Fibroblast of mammary gland (primary cell): ENCODE measurements around the gene KDM2B.

Experiments
- DNase-seq: peaks from one replicate; pipeline ENCODE4 v3.0.0-alpha.2; 2010; ENCODE audit warnings: low read depth
- H3K4me3 ChIP-seq: 2 replicates; pipeline ENCODE4 v1.5.1; 2011; ENCODE audit warnings: low read depth, mild to moderate bottlenecking, low read length, moderate library complexity; ENCODE audit not compliant: control insufficient read depth
- TF ChIP-seq, protein P1 (sequence below): conservative IDR thresholded peaks from 2 replicates; pipeline ENCODE4 v1.5.1; 2011; ENCODE audit warnings: low read depth, low read length, inconsistent platforms; ENCODE audit not compliant: control insufficient read depth, insufficient read depth

The KDM2B gene

DNA sequence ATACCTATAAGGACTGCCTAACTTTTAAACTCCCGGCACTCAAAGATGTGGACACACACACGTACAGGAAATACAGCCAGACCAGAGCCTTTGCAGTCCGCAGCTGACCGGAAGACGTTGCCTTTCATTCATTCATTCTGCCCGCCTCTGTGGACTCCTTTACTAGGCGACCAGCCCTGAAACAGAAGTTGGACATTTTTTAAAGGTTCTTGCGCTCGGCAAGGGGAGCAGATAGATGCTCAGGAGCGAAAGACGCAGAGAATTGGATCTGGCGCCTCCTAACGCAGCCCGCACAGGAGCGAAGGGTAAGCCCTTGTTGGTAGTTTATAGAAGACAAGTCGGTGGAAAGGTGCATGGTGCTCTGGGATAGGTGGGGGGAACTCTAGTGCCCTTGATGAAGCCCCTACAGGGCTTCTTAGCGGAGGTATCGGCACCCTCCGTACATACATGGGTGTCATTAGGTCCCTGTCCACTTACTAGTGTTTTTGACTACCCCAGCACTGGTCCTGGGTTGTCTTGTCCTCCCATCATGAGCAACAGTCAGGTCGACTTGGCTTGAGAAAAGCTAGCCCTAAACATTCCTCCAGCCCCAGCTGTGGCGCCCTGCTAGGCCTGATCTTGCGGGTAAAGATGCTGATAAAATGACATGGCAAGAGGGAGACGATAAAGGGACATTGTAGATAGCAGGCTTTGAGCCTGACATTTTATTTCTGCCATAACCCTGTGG lies at the start of gene KDM2B:
TSS of gene KDM2B (minus strand) at position 65 of the 727 bp plus-strand sequence. CDS start 112 bp downstream, outside the sequence.
- TF ChIP-seq, protein P1, sequence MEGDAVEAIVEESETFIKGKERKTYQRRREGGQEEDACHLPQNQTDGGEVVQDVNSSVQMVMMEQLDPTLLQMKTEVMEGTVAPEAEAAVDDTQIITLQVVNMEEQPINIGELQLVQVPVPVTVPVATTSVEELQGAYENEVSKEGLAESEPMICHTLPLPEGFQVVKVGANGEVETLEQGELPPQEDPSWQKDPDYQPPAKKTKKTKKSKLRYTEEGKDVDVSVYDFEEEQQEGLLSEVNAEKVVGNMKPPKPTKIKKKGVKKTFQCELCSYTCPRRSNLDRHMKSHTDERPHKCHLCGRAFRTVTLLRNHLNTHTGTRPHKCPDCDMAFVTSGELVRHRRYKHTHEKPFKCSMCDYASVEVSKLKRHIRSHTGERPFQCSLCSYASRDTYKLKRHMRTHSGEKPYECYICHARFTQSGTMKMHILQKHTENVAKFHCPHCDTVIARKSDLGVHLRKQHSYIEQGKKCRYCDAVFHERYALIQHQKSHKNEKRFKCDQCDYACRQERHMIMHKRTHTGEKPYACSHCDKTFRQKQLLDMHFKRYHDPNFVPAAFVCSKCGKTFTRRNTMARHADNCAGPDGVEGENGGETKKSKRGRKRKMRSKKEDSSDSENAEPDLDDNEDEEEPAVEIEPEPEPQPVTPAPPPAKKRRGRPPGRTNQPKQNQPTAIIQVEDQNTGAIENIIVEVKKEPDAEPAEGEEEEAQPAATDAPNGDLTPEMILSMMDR: no peak
- peak within 1 kb of the TSS; percentile 67 for H3K4me3 ChIP-seq
- DNase-seq: peak; percentile 61

DNA sequence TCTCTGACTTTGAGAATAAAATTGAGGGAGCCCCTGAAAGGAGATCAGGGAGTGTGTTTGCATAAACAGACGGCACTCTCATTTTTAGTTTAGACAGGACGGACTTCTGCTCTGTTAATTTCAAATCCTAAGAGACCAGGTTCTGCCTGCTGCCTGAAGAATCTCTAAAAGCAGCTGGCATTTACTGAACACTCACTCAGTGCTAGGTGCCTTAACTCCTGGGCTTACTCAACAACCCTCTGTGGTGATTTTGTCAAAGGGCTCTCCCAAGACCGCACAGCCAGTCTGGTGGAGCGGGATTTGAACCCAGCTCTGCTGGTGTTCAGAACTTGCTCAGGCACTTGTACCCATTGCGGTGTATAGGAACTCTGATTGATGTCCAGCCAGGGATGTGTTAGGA lies 47.7 kb upstream of the KDM2B start:
- H3K4me3 ChIP-seq: no peak overlapping the region
- DNase-seq: no peak

DNA sequence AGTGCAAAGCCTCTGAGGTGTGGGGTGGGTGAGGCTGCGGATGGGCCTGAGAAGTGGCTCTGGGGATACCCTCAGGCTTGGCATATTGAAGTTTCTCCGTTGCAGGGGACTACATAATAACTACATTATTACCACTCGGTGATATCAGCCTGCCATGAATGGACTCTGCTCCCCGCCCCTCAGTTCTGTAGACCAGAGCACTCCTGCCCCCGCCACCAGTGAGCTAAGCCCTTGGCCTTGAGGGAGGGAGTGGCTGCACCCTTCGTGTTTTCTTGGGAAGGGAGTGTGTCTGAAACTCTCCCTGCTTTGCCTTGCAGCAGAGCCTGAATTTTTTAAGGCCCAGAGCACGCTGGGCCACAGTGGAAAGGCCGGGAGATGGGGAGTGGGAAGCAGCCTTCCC lies 47.2 kb upstream of the KDM2B start:
- TF ChIP-seq, protein P1: no peak
- H3K4me3 ChIP-seq: peak overlapping the region; percentile 77
- no peak for DNase-seq

More for the DNA sequence above, 47.7 kb upstream of the KDM2B start:
- TF ChIP-seq, protein P1: no peak

DNA sequence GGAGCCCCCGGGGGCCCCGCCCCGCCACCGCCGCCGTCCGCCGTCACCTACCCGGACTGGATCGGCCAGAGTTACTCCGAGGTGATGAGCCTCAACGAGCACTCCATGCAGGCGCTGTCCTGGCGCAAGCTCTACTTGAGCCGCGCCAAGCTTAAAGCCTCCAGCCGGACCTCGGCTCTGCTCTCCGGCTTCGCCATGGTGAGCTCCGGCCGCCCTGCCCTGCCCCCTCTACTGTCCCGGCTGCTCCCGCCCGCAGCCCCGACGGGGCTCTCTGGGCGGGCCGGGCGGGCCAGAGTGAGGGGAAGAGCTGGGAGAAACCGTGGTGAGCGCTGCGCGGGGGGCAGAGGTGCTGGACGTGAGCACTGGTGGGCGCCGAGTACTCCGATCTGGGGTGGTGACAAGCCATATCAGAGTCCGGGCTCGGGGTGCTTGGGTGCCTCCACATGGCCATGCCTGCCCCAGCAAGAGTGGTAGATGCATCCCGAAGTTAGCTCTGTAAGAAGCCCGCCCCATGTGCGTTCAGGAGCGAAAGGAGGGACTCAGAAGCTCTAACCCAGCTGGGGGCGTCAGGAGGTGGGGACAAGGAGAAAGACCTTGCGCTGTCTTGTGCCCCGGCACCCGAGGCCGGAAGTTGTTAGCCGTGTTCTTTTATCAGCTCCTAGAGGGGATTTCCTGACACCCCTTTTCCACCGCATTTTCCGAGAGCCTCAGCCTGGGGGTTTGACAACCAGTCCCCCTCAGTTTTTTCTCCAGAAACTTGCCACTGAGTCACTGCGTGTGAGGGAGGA lies 46.2 kb upstream of the KDM2B start:
- peak; percentile 54 for DNase-seq
- H3K4me3 ChIP-seq: peak overlapping the region; percentile 77
- TF ChIP-seq, protein P1: no peak

DNA sequence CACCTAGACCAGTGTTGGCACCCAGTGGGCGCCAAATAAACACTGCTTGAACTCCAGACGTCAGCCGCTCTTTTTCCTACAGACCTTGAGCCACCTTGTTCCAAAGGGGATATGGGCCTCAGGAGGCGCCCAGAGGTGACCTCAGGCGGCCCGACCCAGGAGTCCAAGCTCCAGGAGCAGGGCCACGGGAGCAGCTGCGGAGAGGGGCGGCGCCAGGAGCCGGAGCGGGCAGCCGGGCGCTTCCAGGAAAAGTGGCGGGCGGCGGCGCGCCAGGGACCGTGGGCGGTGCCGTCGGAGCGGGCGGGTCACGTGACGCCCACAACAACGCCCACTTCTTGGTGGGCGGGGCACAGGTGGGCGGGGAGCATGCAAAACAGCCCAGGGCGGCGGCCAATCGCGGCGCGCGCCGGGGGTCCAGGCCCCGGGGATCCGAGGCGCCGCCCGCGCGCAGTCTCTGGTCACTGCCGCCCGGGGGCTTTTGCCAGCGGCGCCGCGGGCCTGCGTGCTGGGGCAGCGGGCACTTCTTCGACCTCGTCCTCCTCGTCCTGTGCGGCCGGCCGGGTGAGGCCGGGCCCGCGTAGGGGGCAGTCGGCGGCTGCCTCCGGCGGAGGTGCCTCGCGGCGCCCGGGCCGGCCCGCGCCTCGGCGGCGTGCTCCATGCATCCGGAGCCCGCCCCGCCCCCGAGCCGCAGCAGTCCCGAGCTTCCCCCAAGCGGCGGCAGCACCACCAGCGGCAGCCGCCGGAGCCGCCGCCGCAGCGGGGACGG lies 45.4 kb upstream of the KDM2B start, which contains the start of gene ORAI1:
TSS of gene ORAI1 (plus strand) at position 444 of the 766 bp plus-strand sequence.
- peak; percentile 88 for DNase-seq
- TF ChIP-seq, protein P1: no peak
- H3K4me3 ChIP-seq: peak within 1 kb of the TSS; percentile 77

DNA sequence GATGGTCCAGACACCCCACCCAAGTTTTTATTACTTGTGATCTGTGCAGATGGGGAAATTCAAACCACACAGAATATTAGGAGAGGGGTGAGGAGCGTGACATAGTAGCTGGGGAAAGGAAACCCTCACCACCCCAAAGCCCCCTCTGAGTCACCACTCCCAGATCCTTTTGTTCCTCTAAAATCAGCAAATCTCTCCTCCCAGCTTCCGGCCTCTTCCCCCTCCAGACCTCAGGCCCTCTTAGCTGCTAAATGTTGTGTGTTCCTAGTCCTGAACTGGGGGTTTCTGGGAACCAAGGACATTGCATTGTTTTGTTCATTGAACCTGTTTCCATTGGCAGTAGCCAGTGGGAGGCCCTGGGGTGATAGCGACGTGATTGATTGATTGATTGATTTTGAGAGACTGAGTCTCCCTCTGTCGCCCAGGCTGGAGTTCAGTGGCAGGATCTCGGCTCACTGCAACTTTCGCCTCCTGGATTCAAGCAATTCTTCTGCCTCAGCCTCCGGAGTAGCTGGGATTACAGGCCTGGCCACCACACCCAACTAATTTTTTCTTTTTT lies 39.6 kb upstream of the KDM2B start:
- no peak overlapping the region for H3K4me3 ChIP-seq
- TF ChIP-seq, protein P1: no peak
- DNase-seq: no peak
